HG02970 (cell line): Measurements from ENCODE around the gene AKAP13.

Experiments
- ATAC-seq: cut with Tn5 transposase; IDR thresholded peaks from one replicate; pipeline ENCODE4 v1.9.1; 2021; ENCODE audit warnings: mild to moderate bottlenecking, moderate library complexity, moderate number of reproducible peaks; ENCODE audit not compliant: unreplicated experiment, low FRiP score

Gene AKAP13

DNA sequence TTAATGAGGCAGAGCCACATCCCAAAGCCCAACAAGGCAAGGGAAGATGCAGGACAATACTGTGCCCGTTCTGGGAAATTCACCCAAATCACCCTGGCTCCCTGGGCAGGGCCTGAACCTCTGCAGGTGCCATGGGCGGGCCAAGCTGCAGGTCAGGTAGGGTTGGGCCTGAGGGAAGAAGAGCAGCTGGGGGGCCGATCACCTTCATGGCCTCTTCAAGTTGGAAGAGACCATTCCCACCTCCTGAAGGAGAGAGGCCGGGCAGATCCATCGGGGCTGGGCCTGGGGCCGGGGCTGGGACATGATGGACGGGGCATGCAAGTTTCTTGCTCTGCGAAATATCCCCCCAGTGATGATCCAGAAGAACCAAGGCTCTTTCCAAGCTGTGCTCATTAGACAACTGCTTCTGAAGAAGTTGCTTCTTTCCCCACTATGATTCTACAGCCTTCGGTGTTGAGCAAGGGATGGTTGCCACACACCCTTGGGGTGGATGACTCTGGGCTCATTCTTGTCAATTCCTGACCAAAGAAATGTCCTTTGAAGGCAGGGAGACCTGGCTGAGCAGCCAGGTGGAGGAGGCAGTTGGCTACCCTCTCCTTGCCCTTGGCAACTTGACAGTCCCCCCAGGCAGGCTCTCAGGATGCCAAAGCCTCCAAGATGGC, 376.1 kb downstream of the AKAP13 start:
- no peak for ATAC-seq

DNA sequence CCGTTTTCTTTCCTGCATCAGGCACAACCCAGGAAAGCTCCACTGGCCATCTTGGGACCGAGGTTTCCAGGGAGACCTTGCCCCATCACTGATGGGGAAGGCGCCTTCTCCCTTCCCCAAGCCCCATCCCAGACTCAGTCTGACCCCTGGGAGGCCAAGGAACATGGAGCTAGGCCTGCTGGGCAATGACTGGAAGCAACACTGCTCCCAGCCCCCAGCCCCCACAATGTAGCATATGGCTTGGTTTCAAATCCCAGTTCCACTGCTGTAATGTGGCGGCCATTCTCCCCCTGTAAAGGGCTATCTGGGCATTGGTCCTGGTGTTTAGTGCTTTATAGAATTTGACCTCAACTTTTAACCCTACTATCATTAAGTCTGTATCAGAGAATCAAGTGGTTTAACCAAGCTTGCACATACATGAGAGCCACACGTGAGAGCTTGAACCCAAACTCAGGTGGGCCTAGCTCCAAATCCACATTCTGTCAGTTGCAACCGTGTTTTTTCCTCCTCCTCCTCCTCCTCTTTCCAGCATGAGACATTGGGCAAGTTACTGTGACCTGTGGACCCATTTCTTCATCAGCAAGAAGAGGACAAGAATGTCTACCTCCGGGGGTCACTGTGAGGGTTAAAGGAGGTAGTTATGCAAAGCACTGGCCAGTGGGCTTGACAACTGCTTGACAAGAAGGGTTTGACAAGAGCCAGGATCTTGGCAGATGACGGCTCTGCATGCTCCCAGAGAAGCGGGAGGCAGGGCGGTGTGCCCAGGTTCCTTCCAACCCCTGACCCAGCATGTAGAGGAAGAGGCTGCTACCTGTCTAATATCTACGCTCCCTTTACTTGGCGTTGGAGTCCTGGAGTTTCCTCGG, 376.9 kb downstream of the AKAP13 start:
- ATAC-seq: no peak

DNA sequence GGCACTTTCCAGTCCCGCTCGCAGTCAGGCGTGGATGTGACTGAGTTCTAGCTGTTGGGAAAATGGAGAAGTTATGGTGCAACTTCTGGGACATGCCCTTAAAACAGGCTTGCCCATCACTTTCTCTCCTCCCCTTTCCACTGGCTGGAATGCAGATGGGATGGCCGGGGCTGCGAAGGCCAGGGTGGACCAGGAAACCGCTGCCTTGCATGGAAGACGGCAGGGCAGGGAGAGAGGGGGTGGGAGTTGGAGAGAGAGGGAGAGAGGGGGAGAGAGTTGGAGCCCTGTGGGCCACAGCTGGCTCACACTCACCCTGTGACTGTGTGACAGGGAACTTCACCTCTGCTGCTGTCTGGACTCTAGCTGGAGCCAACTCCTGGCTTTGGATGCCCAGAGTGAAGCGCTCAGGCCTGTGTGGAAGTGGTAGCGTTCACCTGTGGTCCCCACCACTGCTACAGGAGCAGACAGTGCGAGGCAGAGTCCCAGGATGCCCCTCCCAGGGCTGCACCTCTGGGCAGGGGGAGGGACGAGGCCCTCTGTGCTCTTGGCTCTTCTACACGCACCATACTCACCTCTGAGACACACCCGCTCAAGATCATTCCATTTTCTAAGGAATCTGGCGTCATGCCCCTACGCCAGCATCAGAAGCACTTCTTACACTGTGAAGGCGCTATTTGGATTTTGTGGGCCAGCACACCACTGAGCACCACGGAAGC, 377.7 kb downstream of the AKAP13 start:
- no peak for ATAC-seq

DNA sequence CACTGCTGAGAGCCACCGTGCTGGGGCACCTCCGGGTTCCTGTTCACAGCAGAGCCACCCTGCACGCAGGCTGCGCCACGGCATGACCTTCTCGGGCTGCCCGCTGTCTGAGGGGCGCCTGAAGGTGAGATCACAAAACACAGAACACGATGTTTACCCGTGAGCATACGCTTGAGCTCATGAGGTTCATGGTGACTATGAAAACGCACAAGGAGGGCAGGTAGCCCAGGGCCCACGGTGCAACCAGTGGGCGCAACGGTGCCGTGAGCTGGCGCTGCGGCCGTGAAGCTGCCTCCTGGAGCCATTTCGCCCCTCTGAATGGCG, 378.2 kb downstream of the AKAP13 start:
- no peak for ATAC-seq

DNA sequence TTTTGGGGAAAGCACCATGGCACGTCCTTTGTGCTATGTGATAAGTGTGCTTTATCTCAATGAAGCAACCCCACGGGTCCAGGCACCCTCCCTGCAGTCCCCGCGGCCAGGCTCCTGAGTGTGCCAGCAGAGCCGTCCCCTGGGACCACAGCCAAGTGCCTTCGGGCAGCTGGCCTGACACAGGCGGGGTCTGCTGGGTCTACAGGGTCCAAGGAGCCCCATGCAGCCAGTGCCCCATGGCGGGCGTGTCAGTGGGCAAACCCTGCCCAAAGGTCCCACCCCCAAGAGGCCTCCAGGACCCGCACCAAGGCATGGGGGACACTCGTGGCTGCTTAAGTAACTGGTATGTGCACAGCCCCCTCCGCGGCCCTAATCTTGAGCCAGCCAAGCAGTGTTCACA, 379.0 kb downstream of the AKAP13 start:
- no peak for ATAC-seq

DNA sequence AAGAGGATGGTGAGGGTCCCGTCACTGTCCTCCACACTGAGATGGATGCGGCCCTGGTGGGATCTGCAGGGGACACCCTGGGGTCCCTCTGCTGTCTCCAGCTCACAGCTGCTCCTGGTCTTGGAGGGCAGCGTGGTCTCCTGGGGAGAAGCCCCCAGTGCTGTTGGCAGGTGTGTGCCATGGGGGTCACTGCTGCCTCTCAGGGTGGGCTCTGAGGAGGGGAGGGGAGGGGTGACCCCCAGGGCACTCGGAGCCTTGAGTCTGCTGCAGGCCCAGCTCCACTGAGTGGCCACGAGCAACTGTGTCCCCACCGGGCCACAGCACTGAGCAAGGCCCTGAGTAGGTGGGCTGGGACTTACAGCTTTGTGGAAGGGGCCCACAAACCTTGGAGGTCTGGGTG, 379.6 kb downstream of the AKAP13 start:
- ATAC-seq: no peak

DNA sequence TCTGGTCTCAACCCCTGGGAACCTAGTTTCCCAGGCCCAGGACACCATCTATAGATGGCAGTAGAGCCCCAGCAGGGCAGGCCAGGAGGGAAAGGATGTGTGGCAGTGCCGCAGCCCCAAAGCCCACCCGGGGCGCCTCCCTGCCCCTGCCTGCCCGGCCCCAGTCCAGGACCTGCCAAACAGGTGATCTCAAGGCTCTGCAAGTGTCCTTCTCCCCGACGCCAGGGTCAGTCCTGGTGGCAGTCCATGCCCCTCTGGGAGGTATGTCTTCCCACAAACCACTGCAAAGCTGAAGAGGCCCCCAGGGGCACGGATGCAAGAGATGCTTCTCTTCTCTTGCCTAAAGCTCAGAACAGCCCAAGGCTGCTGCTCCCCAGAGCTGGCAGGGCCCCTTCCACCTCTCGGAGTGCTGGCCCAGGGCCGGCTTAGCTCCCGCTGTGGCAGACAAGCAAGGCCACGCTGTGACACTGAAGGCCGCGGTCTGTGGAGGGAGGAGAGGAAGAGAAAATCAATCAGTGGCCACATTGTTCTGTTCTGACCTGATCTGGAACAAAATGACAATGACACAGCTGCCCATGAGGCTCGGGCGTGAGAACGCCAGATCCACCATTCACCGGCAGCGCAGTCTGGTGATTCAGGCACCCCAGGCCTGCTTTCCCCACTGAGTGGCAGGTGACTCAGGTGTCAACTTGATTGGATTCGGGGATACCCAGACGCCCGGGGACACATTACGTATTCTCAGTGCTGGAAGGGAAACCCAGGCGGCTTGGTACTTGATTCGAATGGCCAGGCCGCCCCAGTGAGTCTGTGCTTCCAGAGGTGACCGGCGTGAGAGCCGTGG, 380.3 kb downstream of the AKAP13 start:
- ATAC-seq: no peak

DNA sequence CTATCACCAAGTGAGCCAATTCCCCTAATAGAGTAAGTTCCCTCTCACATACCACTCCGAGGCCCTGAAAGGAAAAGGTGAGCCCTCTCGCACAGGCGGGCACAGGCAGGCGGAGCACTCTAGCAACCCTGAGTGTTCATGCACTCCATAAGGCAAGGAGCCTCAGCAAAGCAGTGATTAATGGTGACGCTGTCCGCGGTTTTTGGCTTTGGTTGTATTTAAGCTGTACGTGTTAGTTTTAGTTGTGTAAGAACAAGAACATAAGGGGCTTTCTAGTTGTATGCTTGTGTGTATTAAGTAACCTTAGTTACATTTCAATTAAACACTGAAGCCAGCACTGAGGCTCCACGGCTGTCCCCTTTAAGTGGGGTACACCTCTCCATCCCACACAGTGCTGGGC, 381.2 kb downstream of the AKAP13 start:
- no peak for ATAC-seq

DNA sequence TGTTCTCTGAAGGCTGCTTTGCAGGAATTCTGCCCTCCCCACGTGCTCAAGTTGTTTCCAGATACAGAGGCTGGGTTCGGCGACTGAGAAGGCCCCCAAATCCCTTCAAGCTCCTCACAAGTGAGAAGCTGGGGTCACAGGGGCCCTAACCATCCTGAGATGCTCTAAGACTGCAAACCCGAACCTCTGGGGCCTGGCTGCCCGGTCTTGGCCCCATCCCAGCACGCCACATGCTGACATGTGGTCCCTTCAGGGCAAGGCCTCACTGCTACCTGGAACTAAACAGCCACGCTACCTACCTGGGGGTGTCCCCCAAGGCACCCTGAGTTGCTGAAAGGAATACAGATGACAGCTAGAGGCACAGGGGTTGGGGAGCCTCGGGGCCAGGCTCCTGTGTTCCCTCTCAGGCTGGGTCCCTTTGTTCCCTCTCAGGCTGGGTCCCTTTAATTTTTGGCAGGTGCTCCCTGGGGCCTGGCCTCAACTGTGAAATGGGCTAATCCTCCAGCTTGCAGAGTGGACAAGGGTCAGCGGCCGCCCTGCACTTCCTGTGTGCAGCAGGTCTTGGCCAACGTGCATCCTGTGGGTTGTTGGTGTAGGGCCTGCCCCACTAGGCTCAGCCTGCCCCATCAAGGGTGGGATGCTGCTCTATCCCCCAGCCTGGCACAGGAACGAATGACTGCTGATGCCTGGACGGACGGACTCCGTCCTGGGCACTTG, 381.8 kb downstream of the AKAP13 start:
- ATAC-seq: no peak

DNA sequence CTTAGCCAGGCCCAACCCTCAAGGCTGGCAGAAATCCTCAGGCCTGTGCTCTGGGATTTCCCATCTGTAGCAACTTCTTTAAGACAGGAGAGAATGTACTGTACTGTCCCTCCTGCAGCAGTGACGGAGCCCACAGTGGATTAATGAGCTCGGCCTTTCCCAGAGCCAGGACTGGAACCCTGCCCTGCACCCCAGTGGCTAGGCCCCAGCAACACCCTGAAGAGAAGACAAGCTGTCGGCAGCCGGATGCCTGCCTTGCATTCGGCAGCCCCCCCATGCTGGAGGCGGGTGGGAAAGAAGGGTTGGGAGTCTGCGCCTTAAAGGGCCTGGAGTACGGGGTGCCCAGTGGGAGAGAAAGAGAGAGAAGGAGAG, 382.3 kb downstream of the AKAP13 start:
- ATAC-seq: no peak

DNA sequence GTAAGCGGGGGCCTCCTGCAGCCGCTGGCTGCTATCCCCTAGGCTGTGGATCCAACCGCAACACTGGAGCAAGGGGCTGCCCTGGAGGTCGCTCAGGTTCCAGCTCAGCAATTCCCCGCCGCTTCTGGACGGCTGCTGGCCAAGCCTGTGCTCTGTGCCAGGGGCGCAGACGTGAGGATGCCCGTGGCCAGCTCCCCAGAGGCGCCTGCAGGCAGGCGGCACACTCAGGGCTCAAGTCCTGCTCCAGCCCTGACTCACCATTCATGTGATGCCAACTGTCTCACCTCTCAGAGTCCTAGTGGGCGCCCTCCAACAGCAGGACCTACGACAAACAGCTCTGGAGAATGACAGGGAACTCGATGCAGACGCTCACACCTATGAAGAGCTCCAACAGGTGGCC, 382.8 kb downstream of the AKAP13 start:
- ATAC-seq: no peak

DNA sequence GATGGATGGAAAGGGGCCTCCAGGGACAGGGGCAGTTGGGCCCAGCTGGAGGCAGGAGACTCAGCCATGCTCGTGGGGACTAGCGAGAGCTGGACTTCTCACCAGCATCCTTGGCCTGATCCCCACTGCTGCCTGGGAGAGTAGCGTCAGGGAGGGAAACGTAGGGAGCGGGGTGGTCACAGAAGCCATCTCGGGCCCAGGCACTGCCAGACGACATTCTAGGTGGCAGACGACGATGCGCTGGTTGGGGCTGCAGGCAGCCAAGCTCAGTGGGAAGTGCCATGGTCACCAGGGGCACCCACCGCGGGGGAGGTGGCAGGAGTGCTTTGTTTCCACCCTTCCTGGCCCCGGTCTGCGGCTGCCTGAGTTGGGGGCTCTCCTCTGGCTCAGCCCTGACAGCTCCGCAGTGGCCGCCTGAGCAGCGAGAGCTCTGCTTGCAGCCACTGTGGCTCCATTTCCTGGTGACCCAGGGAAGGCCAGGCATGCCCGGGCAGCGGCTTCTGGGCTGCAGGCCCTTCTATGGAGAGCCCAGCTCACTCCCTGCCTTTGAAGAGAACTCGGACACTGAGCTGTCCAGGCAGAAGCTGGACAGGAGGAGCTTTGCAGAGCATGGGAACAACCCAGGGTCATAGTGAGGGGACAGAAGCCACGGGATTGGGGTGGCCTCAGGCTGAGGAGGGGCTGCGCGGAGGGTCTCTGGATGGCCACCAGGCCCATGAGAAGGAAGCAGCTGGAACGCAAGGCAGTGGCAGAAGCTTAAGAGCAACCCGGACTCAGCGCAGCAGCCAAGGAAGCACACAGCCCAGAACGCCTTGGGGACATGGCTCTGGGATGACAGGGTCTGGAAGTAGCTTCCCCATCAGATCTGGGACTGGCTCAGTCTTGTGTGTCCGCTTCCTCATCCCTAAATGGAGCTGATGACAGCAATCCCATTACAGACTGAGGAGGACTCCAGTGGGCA, 383.6 kb downstream of the AKAP13 start:
- ATAC-seq: no peak

DNA sequence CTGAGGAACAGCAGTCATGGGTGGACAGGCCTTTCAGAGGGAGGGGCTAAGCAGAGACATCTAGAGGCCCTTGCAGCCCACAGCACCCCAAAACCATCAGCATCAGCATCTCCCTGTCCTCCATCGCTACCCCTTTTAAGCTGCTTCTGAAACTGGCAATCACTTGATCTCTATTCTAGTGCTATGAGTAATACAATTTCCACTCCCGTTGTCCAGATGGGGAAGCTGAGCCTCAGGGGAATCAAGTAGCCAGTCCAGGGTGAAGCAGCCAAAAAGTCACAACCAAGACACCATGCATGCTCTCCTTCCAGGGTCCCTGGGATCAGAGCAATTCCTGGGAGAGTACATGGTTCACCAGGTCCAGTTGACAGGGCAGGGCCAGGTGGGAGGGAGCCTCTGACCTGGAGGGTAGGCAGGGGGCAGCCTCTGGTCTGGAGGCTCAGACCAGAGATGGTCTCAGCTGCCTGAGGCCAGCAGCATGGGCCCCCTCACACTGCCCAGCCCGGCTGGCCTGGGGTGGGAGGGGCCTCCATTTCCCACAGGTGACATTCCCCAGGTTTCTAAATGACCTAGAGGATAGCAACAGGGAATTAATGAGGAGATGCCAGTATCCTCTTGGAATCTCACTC, 384.4 kb downstream of the AKAP13 start:
- no peak for ATAC-seq

DNA sequence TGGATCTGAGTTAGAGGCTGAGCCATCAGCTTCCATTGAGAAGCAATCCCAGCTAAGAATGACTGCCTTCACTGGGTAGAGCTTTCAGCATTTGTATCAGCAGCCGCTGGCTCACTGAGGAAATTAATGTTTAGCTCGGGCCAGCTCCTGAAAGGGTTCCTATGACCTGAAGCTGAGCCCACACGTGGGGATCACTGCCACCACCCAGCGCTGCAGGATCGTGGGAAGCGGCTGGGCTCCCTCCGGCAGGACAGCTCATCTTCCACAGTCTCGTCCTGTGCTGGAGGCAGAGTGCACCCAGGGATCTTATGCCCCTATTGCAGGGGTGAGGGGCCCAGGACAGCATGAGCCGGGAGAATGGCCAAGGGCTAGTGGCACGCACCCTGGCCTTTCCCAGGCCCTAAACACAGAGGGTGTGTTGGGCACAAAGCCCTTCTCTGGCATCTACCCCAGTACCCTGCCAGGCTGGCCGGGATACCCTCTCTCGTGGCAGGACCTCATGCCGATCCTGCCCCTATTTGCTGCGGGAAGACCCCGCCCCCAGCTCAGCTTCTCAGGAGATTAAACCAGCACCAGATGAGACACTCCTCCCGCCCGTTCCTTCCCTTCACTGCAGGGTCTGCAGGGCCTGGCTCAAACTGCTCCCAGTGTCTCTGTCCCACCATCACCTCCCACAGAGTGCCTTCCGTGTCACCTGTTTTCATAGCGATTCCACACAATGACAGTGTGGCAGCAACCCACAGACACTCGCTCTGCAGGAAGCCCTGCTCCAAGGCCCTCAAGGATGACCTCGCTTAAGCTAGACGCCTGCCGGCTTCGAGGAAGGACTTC, 385.8 kb downstream of the AKAP13 start:
- ATAC-seq: no peak

DNA sequence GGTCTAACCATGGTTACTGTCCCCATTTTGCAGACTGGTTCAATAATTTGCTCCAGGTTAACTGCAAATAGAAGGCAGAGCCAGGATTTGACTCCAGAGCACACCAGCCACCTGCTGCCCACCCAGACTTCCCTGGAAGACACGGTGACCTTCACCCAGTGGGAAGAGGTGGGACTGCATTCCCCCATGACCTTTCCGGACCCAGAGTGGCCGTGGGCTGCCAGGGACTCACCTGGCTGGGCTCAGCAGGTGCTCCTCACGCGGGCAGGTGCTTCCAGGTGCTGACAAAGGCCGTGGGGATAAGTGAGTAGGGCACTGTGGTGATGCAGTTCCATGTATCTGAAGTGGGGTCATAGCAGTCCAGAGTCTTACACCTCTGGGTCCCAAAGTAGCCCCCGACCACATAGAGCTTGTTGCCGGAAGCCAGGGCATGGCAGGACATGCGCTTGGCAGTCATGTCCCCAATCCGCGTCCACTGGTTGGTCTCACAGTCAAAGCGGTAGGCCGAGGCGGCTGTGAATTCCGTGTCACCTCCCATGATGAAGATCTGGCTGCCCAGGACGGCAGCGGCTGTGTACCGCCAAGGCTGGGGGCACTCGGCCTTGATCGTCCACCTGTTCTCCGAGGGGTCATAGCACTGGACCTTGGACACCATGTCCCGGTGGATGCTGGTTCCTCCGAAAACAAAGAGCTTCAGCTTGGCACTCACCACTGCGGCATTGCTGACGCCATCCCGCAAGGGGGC, 387.6 kb downstream of the AKAP13 start:
- ATAC-seq: no peak

DNA sequence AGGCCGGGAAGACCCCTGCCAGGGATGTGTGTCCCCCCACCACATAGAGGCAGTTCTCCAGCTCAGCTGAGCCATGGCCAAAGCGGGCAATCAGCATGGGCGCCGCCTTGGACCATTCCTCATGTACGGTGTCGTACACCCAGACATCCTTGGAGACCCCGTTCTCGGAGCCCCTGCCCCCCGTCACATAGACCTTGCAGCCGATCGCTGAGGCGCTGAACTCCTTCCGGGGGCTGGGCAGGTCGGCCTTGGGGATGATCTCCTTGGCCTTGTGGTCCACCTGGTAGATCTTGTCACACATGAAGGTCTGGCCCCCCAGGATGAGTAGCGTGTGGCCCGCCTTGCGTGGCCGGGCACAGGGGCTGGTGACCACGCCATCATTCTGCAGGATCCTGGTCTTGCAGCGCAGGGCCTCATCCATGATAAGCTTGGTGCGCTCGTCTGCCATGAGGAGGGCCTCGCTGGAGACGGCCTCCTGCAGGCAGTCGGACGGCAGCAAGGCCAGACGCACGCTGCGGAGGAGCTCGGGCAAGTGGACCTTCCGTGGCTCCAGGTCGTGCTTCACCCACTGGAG, 388.3 kb downstream of the AKAP13 start:
- ATAC-seq: no peak
